HG03095 (cell line): ENCODE results near the gene NLRC3.
"Not testable (repeated sequence)": the region's sequence is repeated elsewhere in the genome, so short reads cannot be mapped to it uniquely, and the experiment has no call there.

Experiments
- ATAC-seq: cut with Tn5 transposase; IDR thresholded peaks from one replicate; pipeline ENCODE4 v1.9.1; 2021; ENCODE audit warnings: moderate library complexity; ENCODE audit not compliant: unreplicated experiment

The NLRC3 gene, protein sequence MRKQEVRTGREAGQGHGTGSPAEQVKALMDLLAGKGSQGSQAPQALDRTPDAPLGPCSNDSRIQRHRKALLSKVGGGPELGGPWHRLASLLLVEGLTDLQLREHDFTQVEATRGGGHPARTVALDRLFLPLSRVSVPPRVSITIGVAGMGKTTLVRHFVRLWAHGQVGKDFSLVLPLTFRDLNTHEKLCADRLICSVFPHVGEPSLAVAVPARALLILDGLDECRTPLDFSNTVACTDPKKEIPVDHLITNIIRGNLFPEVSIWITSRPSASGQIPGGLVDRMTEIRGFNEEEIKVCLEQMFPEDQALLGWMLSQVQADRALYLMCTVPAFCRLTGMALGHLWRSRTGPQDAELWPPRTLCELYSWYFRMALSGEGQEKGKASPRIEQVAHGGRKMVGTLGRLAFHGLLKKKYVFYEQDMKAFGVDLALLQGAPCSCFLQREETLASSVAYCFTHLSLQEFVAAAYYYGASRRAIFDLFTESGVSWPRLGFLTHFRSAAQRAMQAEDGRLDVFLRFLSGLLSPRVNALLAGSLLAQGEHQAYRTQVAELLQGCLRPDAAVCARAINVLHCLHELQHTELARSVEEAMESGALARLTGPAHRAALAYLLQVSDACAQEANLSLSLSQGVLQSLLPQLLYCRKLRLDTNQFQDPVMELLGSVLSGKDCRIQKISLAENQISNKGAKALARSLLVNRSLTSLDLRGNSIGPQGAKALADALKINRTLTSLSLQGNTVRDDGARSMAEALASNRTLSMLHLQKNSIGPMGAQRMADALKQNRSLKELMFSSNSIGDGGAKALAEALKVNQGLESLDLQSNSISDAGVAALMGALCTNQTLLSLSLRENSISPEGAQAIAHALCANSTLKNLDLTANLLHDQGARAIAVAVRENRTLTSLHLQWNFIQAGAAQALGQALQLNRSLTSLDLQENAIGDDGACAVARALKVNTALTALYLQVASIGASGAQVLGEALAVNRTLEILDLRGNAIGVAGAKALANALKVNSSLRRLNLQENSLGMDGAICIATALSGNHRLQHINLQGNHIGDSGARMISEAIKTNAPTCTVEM

DNA sequence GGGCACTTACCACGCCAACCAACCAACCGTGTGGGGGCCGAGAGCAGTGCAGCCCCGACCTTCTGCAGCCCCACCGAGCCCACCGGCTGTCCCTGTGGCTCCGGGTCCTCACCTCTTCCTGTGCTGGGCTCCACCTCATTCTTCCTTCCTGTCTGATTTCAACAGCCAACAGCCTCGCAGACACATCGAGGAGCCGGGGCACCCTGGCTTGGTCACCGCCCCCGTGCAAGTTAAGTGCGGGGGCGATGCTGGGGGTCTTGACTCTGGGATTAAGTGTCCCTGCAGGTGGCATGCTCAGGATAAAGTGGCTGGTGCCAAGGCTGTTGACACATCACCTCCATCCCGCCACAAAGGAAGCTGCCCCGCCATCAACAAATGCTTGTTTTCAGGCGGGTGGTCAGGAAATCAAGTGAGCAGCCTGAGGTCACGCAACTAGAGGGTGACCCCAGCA is at the start of gene NLRC3:
Gene NLRC3 (minus strand): TSS at position 102 of the 451 bp plus-strand sequence. CDS start 12,367 bp downstream, outside the sequence.
- no peak for ATAC-seq

DNA sequence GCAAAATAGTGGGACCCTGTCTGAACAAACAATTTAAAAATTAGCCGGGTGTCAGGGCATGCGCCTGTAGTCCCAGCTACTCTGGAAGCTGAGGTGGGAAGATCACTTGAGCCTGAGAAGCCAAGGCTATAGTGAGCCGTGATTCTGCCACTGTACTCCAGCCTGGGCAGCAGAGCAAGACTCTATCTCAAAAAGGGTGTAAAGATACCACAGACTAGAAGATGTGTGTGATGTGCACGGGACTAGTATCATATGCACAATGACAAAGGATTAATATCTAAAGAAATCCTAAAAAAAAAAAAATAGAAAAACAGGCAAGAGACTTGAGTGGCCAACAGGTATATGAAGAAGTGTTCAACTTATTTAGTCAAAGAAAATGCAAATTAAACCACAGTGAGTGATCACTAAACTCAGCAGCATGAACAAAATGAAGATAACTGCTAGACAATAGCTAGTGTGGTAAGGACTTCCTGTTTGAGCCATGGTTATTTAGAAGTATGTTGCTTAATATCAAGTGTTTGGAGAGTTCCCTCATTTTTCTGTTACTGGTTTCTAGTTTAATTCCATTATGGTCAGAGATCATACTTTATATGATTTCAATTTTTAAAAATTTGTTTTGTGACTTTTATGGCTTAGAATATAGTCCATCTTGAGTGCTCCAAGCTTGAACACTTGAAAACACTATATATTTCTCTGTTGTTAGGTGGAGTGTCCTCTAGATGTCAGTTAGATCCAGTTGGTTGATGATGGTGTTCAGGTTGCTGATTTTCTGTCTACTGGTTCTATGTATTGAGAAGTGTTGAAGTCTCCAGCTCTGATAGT is 48.9 kb upstream of the NLRC3 start:
- ATAC-seq, result no peak

DNA sequence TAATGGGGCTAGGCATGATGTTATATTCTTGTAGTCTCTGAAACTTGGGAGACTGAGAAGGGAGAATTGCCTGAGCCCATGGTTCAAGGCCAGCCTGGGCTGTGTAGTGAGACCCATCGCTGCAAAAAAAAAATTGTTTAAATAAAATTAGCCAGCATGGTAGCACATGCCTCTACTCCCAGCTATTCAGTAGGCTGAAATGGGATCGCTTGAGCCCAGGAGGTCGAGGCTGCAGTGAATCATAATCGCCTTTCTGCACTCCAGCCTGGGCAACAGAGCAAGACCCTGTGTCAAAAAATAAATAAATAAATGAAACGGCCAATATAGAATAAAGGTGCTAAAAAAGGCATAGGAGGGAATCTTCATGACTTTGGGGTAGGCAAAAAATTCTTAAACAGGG is 48.1 kb upstream of the NLRC3 start:
- ATAC-seq, result no peak

DNA sequence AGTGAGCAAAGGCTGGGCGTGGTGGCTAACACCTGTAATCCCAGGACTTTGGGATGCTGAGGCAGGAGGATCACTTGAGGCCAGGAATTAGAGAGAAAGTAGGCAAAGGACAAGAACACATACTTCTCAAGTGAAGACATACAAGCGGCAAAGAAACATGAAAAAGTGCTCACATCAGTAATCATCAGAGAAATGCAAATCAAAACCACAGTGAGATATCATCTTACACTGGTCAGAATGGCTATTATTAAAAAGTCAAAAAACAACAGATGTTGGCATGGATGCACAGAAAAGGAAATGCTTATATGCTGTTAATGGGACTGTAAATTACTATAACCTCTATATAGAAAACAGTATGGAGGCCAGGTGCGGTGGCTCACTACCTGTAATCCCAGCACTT is 46.4 kb upstream of the NLRC3 start:
- ATAC-seq, result no peak

DNA sequence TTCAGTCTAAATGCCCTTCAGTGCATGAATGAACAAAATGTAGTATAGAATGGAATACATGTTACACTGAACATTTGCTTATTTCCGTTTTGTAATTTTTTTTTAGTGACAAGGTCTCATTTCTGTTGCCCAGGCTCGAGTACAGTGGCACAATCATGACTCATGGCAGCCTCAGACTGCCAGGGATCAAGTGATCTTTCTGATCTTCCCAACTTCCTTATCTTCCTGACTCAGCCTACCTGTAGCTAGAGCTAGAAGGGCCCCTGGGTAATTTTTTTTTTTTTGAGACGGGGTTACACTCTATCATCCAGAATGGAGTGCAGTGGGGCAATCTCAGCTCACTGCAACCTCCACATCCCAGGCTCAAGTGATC is 41.6 kb upstream of the NLRC3 start:
- ATAC-seq, result no peak

DNA sequence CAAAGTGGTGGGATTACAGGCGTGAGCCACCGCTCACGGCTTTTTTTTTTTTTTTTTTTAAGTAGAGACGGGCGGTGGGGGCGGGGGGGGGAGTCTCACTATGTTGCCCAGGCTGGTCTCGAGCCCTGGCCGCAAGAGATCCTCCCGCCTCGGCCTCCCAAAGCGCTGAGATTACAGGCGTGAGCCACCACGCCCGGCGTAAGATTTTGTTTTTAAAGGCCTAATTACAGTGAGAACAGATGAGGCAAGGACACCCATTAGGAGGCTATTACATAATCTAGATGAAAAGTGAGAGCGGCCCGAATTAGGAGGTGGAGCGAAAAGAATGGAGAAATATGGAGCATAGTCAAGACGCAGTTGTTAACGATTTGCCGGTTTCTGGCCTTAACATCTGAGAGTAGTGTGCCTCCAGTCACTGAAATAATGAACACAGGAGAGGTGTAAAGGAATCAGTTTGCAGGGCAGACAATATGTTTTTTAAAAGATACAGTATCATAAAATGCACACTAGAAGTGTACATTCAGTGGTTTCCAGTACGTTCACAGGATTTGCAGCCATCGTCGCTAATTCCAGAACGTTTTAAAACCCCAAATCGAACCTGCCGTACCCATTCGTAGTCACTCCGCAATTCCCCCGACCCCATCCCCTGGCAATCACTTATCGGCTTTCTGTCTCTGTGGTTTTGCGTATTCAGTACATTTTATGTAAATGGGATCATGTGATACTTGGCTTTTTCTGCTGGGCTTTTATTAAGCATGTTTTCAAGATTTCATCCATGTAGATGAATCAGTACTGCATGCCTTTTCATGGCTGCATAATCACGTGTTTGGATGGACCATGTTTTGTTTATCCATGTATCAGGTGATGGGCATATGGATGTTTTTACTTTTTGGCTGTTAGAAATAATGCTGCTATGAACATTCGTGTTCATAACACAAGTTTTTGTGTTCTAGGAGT is 35.6 kb upstream of the NLRC3 start:
- ATAC-seq, result no peak

DNA sequence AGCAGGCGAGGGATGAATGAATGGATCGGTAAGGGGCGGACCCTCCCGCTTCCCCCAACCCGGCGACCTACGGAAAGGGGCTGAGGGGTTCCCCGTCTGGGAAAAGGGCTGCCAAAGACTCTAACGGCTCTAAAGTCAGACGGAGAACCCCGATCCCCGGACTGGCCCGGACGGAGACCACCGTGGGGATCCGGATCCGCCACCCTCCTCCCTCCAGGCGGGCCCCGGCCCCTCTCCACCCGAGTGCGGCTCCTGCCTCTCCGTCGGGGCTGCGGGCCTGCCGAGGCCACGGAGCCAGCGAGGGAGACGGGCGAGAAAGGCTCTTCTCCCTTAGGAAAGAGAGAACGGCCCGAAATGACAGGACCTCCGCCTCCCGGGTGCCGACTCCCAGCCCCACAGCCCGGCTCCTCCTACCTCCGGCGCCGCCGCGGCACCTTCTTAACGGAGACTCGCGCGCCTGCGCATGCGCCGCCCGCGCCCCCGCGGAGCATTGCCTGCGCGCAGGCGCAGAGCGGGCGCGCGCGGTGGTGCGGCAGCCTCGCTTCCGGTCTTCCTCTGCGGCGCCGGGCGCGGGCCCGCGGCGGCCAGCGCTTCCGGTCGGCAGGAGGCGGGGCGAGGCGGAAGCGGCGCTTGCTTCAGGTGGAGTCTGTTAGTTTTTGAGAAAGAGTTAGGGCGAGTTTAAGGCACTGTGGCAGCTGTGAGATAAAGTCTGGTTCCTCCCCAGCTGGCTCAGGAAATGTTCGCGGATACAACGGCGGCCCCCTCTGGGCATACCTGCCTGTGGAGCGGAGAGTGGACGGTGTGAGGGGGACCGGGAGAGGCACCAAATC is 34.2 kb upstream of the NLRC3 start, which contains the start of gene SLX4:
Gene SLX4 (minus strand): TSS at position 461 of the 830 bp plus-strand sequence. CDS start 2,642 bp downstream, outside the sequence.
- ATAC-seq, result peak; percentile 70

DNA sequence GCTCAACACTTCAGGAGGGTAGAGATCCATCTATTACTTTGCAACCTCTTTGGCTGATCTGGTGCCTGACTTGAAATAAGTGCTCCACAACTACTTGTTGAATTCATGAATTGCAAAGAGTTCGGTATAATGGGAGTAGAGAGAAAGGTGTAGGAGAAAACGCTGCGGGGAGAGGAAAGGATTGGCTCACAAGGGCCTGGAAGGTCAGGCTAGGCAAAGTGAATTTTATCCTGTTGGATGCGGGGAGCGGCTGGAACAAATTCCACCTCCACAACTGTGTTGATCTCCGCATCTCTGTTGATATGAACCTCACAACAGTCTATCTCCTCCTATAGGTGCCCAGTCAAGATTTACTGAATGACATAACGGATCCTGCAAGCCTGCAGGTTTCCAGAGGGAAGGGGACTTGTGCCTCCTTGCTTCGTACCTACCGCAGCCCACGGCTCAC is 33.5 kb upstream of the NLRC3 start:
- no peak for ATAC-seq

DNA sequence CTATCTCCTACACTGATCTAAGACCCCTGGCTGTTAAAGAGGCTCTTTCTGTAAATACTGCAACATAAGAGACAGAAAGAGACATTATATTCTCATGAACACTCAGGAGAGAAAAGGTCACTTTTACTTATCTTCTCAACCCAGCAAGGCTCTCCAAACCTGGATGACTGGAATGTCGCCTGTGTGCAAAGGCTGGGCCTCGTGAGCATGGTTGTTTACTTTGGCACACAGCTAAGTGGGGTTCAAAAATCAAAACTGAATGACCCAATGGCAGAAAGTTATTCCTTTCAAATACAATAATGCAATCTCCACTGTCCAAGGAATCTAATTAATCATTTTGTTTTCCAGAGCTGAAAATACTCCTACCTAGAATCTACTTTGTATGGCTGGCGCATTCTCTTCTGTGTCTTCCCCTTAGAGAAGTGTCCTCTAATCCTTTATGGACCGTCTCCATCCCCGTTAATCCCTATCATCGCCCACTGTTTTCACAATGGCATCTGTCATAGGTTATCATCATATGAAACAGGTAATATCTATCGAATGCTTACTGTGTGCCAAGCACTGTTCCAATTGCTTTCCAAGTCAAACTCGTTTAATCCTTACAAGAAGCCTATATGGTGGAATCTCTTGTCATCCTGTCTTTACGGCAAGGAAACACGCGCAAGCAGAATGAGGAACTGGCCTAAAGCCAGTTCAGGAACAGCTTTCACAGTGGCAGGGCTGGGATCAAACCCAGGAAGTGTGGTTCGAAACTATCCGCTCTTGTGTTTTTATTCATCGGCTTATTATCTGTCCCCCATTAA is 32.9 kb upstream of the NLRC3 start:
- no peak for ATAC-seq

DNA sequence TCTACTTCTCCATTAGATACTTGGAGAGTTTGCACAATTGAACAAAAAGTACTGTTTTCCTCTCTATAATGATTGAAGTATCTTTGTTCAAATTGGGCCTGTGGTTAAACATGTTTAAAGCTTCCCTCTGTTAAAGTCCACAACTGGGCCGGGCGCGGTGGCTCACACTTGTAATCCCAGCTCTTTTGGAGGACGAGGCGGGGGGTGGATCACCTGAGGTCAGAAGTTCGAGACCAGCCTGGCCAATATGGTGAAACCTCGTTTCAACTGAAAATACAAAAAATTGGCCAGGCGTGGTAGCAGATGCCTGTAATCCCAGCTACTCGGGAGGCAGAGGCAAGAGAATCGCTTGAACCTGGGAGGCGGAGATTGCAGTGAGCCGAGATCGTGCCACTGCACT is 31.8 kb upstream of the NLRC3 start:
- ATAC-seq, result not testable (repeated sequence)

DNA sequence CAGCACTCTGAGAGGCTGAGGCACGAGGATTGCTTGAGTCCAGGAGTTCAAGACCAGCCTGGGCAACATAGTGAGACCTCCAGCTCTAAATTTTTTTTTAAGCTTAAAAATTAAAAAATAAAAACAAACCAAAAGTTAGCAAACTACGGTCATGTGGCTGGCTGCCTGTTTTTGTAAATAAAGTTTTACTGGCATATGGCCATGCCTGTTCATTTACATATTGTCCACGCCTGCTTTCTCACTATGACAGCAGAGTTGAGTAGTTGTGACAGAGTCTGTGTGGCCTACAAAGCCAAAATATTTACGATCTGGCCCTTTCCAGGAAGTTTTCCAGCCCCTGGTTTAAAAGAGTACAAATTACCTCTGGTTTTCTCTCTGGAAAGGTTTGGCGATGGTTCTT is 30.9 kb upstream of the NLRC3 start:
- no peak for ATAC-seq

DNA sequence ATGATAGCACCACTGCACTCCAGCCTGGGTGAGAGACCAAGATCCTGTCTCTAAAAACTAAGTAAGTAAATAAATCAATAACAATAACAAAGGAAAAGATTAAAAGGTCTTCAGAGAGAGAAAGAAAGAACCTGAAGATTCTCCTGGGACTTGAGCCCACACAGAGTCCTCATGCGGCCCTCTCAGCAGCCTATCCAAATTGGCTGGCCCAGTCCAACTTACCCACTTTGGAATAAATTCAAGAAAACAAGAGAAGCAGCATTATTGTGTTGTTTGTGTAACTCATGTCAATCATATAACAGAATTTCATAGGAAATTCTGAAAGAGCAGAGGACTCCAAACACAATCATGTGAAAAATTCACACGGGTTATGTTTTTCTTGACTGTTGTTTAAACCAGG is 30.4 kb upstream of the NLRC3 start:
- ATAC-seq, result no peak

DNA sequence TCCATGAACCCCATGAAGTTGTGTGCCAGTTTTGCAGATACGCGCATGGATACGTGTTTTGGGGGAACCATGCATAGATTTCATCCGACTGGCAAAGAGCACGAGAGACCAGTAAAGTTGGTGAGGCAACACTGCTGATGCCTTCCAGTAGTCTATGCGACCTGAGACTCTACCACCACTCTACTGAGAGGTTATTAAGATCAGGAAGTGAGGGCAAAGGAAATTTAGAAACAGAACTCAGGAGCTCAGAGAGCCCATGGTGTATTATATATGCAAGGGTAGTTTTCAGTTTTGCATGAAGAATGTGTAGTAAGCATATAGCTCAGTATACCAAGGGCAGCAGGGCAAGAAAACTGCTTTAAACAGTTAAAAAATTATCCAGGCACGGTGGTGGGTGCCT is 30.0 kb upstream of the NLRC3 start:
- ATAC-seq, result no peak

DNA sequence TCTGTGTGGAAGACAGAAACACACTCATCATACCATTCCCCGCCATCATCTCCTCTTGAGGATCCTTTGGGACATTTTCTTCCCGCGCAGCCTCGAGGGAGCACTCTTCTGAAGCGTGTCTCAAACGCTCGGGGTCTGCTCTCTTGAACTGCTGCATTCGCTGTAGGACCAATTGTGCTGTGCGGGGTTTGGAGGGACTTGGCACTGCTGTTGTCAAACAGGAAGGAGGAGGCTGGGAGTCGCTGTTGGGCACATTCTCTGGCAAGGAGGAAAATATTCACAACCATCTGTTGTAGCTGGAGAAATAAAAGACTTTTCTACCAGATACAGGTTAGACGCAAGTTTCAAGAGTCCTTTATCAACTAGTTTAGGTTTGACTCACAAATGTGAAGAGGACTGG is 29.2 kb upstream of the NLRC3 start:
- no peak for ATAC-seq

DNA sequence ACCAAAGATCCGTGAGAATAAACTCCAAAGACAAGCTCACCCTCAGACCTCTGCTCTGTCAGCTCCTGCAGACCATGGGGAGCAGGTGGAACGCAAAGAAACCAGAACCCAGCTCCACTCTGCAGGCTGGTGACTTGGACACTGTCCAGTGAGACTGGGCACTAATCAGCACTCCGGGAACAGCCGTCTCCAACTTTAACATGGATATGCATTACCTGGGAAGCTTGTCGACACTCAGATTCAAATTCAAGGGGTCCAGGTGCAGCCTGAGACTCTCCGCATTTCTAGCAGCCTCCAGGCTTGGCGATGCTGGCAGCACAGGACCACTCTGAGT is 25.1 kb upstream of the NLRC3 start:
- no peak for ATAC-seq

DNA sequence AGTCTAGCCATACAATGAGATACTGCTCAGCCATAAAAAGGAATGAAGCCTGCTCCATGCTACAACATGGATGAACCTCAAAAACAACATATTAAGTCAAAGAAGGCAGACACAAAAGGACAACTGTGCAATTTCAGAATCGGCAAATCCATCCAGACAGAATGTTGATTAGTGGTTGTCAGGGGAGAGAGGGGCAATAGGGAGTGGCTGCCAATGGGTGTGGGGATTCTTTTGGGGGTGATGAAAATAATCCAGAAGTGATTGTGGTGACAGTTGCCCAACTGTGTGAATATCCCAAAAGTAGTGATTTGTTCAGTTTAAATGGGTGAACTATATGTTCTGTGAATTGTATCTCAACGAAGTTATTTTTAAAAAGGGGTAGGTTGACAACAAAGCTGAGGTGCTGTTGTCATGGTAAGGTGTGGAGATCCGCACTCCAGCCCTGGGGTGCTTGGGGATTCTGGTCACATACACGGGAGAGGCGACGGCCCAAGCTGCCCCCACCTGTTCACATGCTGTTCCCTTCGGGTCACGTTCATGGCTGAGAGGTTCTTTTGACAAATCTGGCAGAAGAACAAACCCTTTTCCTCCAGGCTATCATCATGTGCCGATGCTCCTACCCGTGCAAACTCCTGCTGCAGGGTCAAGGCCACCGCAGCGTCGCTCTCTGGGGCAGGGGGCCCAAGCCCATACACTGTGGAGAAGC is 24.6 kb upstream of the NLRC3 start:
- ATAC-seq, result no peak

DNA sequence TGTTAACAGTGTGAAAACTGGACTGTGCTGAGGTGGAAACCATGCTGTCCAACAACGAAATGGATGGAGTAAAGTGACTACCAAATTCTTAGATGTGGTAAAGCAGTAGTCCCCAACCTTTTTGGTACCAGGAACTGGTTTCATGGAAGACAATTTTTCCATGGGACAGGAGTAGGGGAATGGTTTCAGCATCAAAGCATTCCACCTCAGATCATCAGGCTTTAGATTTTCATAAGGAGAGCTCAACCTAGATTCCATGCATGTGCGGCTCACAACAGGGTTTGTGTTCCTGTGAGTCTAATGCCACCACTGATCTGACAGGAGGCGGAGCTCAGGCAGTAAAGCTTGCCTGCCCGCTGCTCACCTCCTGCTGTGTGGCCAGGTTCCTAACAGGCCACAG is 22.7 kb upstream of the NLRC3 start:
- no peak for ATAC-seq
